Testis (tissue), 2 donors: ENCODE data around the gene DNAJC7.

Experiments
- CTCF ChIP-seq, 3 experiments: fragments of 450-650 bp in 2 of 3; fragments of 200-600 bp in 1 of 3; sonication (generic) in 1 of 3; IDR thresholded peaks; one replicate each; pipeline ENCODE4 v1.5.1; 2016 to 2019; ENCODE audit warnings: antibody characterized with exemption in 3 of 3, mild to moderate bottlenecking in 2 of 3, moderate library complexity in 1 of 3
- POLR2A ChIP-seq: fragments of 450-650 bp; IDR thresholded peaks from one replicate; pipeline ENCODE4 v1.6.1; 2017; ENCODE audit warnings: antibody characterized with exemption, mild to moderate bottlenecking, moderate library complexity

DNA sequence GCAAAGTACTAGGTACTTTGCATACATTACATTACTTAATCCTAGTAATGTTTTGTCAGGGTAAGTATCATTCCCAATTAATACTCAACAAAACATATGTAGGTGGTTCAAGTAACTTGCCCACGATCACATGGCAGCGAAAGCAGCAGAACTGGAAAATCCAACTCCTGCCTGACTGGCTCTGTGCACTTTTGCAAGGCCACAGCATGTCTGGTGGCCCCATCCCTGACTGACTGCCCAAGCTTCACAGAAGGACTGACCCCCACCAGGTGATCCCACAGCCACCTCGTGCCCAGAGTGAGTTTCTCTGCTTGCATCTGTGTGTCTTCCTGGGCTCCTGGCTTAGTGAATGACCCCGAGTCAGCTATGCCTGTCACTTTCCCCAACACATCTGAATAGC, 39.2 kb downstream of the DNAJC7 start:
- TF ChIP-seq CTCF (IDR thresholded peaks at IDR 0.05) (no peak), POLR2A (no peak)
